NCI-H2196 treated with DMSO at 0.1 percent for 48 hours (cell line): ENCODE measurements around the gene UBE2B.
"Not testable (repeated sequence)": the region's sequence is repeated elsewhere in the genome, so short reads cannot be mapped to it uniquely, and the experiment has no call there.

Experiments used
- DNase-seq: peaks from one replicate; lab custom pipeline; 2025; ENCODE audit not compliant: unreplicated experiment; lab: John Stamatoyannopoulos, UW

The UBE2B gene

GRCh38 chr5:134397196-134397595, 25.8 kb downstream of the UBE2B start:
- DNase-seq: peak; percentile 11

GRCh38 chr5:134398609-134399155, 27.3 kb downstream of the UBE2B start:
- DNase-seq: no peak

GRCh38 chr5:134403951-134404350, 32.6 kb downstream of the UBE2B start:
- DNase-seq: no peak

GRCh38 chr5:134406390-134406789, 35.0 kb downstream of the UBE2B start:
- DNase-seq: no peak

GRCh38 chr5:134409321-134409720, 38.0 kb downstream of the UBE2B start:
- no peak for DNase-seq

GRCh38 chr5:134410822-134411221, 39.5 kb downstream of the UBE2B start:
- no peak for DNase-seq

- no peak for DNase-seq
Measured at GRCh38 chr5:134411228-134411545, 39.8 kb downstream of the UBE2B start.

GRCh38 chr5:134411546-134412266, 40.3 kb downstream of the UBE2B start, which contains the start of gene CDKN2AIPNL:
Gene CDKN2AIPNL, minus strand, starts transcription at chr5:134411881. Its CDS starts 27 bp downstream, at chr5:134411854.
- DNase-seq: peak; percentile 82

- DNase-seq: no peak
Measured at GRCh38 chr5:134413046-134413445, 41.7 kb downstream of the UBE2B start.

- no peak for DNase-seq
Measured at GRCh38 chr5:134417707-134418106, 46.3 kb downstream of the UBE2B start.

GRCh38 chr5:134418958-134419357, 47.6 kb downstream of the UBE2B start:
- DNase-seq: no peak

GRCh38 chr5:134420343-134420742, 49.0 kb downstream of the UBE2B start:
- no peak for DNase-seq

GRCh38 chr5:134421038-134421437, 49.7 kb downstream of the UBE2B start:
- not testable (repeated sequence) for DNase-seq

- no peak for DNase-seq
Measured at GRCh38 chr5:134422791-134423365, 51.5 kb downstream of the UBE2B start.

GRCh38 chr5:134423376-134423775, 52.0 kb downstream of the UBE2B start:
- no peak for DNase-seq

- no peak for DNase-seq
Measured at GRCh38 chr5:134426361-134426760, 55.0 kb downstream of the UBE2B start.

GRCh38 chr5:134427540-134428041, 56.2 kb downstream of the UBE2B start:
- DNase-seq: no peak

- no peak for DNase-seq
Measured at GRCh38 chr5:134430001-134430569, 58.7 kb downstream of the UBE2B start.

- DNase-seq: no peak
Measured at GRCh38 chr5:134432174-134432573, 60.8 kb downstream of the UBE2B start.

GRCh38 chr5:134432677-134433359, 61.4 kb downstream of the UBE2B start:
- no peak for DNase-seq

GRCh38 chr5:134435560-134435959, 64.2 kb downstream of the UBE2B start:
- DNase-seq: no peak
